Measurements from ENCODE around the gene LRTM2.
"Not testable (repeated sequence)": the region's sequence is repeated elsewhere in the genome, so short reads cannot be mapped to it uniquely, and the experiment has no call there.

The LRTM2 gene

DNA sequence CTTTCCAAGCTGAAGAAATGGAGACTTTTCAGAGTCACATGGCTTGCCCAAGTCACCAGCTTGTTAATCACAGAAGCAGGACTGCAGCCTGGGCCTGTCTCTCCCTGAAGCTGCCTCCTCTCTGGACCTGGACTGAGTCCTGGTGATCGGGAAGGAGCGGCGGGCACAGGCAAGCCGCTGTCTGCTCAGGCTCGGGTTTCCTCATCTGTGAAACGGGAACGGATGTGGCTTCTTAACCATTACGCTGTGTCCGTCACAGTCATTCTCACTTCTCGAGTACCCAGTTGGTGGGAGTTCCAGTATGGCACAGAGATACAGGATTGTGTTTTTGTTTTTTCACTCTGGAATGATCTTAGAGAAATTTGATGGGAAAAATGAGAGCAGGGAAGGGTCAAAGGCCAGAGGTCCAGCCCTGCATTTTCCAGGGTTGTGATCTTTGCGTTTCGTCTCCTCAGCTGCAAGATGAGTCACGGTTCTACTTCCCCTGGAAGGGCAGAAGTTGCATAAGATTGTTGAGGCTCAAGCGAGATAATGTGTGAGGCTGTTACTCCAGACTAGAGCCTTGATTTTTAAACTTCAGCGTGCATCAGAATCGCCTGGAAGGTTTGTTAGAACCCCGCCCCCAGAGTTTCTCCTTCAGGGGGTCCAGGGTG, 7.6 kb upstream of the LRTM2 start:
- no peak overlapping the region for H3K4me3 ChIP-seq (ENCODE audit: low read length)
- DNase-seq (ENCODE audit: low read depth), result peak; percentile 28
- TF ChIP-seq, protein P1, sequence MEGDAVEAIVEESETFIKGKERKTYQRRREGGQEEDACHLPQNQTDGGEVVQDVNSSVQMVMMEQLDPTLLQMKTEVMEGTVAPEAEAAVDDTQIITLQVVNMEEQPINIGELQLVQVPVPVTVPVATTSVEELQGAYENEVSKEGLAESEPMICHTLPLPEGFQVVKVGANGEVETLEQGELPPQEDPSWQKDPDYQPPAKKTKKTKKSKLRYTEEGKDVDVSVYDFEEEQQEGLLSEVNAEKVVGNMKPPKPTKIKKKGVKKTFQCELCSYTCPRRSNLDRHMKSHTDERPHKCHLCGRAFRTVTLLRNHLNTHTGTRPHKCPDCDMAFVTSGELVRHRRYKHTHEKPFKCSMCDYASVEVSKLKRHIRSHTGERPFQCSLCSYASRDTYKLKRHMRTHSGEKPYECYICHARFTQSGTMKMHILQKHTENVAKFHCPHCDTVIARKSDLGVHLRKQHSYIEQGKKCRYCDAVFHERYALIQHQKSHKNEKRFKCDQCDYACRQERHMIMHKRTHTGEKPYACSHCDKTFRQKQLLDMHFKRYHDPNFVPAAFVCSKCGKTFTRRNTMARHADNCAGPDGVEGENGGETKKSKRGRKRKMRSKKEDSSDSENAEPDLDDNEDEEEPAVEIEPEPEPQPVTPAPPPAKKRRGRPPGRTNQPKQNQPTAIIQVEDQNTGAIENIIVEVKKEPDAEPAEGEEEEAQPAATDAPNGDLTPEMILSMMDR (conservative IDR thresholded peaks at IDR 0.05; ENCODE audit: low read length), result no peak

DNA sequence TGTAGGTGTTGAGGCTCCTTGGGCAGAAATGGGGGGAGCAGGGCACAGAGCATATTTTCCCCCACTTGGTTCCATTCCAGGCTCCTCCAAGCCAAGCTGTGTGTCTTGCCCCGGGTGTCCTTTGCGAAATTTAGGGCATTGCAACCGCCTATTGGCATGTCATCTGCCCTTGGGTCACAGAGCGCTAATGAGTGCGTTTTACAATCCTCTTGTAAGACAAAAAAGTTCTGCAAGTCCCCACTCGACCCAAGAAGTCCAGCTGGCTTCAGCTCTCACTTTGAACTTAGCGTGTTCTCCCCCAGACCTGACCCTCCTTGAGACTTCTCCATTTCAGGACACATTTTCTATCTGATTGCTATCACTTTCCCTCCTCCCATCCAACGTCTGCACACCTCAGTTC, 6.1 kb upstream of the LRTM2 start:
- TF ChIP-seq, protein P1 (conservative IDR thresholded peaks at IDR 0.05; ENCODE audit: low read length), result no peak
- DNase-seq (ENCODE audit: low read depth), result no peak
- H3K4me3 ChIP-seq (ENCODE audit: low read length), result no peak overlapping the region

DNA sequence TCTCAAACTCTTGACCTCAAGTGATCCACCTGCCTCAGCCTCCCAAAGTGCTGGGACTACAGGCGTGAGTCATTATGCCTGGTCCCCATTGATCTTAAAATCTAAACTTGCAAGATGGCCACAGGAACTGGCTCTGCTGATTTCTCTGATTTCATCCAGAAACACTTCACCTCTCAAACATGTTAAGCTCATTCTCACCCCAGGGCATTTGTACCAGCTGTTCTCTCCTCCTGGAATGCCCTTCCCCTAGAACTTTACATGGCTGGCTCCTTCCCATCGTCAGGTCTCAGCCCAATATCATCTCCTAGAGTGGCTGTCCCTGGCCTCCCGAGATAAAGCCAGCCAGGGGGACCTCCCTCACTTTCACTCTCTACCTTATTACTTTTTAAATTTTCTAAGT, 5.3 kb upstream of the LRTM2 start:
- TF ChIP-seq, protein P1 (conservative IDR thresholded peaks at IDR 0.05; ENCODE audit: low read length), result no peak
- DNase-seq (ENCODE audit: low read depth), result no peak
- no peak overlapping the region for H3K4me3 ChIP-seq (ENCODE audit: low read length)

DNA sequence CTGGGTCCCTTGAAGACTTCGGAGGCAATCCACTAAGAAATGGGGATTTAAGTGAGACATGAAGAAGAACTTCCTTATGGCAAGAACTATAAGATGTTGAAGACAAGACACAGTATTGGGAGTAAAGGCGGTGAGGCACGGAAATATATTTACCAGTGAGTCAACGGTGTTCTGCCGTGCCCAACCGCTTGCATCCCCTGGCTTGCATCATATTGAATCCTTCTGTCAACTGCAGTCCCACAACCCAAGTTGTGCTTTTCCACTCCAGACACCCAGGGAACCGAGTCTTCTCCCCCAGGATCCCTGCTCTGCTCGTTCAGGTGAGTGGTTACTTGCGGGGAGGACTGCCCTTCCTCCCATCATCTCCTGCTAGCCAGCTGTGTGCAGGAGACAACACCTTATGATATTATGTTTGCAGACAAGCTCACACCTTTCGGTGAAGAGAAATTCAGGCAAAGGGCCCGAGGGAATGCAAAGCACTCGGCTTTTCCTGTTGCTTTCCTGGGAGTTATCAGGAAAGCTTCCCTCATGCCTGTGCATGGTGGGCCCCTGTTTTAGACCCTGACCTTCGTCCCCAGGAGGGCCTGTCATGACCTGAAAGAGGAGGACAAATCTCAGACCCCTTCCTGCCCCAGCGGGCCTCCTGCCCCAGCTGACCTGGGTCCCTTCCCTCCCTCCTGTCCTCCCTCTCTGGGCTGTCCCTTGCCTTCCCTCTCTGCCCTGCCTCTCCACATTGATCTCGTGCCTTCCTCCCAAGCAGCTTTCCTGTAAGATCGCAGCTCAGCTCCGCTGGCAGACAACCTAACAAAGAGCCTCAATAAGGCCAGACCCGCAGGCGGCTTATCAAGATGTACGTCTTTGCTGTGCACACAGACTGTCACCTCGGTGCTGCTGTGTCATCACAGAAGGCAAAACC, 4.3 kb upstream of the LRTM2 start:
- TF ChIP-seq, protein P1 (conservative IDR thresholded peaks at IDR 0.05; ENCODE audit: low read length), result no peak
- DNase-seq (ENCODE audit: low read depth), result no peak

DNA sequence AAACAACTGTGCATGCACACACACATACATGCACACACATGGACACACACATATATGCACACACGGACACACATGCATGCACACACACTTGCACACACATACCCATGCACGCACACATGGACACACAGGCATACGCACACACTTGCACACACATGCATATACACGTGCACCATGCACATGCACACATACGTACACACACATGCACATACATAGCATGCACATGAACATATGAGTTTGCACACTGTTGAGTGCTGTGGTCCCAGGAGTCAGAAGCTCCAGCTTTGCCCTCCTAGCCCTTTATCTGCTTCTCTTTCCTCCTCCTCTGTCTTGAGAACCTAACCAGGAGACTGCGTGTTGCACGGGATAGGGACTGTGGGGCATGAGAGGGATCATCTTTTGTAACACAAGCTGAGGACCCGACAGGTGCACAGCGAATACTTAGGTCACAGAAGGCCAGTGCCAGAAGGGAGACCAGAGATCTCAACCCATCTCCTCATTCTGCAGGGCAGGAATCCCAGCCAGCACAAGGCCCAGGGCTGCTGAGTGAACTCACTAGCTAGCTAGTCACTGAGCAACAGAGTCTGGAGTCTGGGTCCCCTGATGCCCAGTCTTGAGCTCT, 3.5 kb upstream of the LRTM2 start:
- no peak overlapping the region for H3K4me3 ChIP-seq (ENCODE audit: low read length)
- no peak for DNase-seq (ENCODE audit: low read depth)
- TF ChIP-seq, protein P1 (conservative IDR thresholded peaks at IDR 0.05; ENCODE audit: low read length), result no peak

More for the DNA sequence above, 4.3 kb upstream of the LRTM2 start:
- H3K4me3 ChIP-seq (ENCODE audit: low read length), result no peak overlapping the region

DNA sequence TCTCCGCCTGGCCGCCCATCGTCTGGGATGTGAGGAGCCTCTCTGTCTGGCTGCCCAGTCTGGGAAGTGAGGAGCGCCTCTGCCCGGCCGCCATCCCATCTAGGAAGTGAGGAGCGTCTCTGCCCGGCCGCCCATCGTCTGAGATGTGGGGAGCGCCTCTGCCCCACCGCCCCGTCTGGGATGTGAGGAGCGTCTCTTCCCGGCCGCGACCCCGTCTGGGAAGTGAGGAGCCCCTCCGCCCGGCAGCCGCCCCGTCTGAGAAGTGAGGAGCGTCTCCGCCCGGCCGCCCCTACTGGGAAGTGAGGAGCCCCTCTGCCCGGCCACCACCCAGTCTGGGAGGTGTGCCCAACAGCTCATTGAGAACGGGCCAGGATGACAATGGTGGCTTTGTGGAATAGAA, 2.4 kb upstream of the LRTM2 start:
- not testable (repeated sequence) for H3K4me3 ChIP-seq (ENCODE audit: low read length); DNase-seq (ENCODE audit: low read depth)

DNA sequence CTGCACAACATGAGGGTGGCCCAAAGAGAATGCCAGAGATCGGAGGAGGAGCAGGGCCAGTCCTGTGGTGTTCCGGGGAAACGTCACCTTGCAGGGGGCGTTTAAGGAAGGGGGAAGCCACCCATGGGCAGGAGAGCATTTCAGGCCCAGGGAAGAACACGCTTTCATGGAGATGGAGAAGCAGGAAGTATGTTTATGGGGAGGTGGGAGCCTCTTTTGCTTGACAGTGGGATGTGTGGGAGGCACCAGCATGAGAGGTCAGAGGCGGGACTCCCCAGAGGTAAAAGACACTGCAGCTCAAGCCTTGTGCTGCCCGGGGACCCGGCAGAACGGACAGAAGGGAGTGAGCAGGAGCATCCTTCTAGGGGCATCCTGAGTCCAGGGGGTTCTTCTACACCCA, 1.3 kb upstream of the LRTM2 start:
- DNase-seq (ENCODE audit: low read depth), result no peak
- H3K4me3 ChIP-seq (ENCODE audit: low read length), result no peak overlapping the region
- TF ChIP-seq, protein P1 (conservative IDR thresholded peaks at IDR 0.05; ENCODE audit: low read length), result no peak

Measured in AG10803 (cell line).